K562 (cell line): ENCODE measurements around the gene MRAP2. TPM values are rescaled to one million over a fixed set of nuclear protein-coding genes. Genes with fewer than 3 reads are reported as not detected.

Experiments used
- ATAC-seq: fragments of 200-7000 bp; cut with Tn5 transposase; 3 replicates; pipeline ENCODE4 v1.9.1; 2020; ENCODE audit warnings: moderate library complexity
- BruUV-seq: library from RNA; stranded (reverse); fragments of 400-500 nt; replicated peaks from 2 replicates; lab custom pipeline; 2021; lab: Mats Ljungman, UMichigan
- CTCF ChIA-PET: fragments of 300-600 bp; formaldehyde crosslinking; extraction: SDS; loops from one replicate; lab custom pipeline; 2021; ENCODE audit warnings: low intra/inter-chr PET ratio; lab: Yijun Ruan, JAX
- POLR2A ChIA-PET: fragments of 300-600, 350-650 bp; sonication (Branson Sonifier 250); formaldehyde crosslinking; extraction: SDS; loops from one replicate; lab custom pipeline; 2021; ENCODE audit warnings: antibody characterized with exemption, inconsistent platforms; lab: Yijun Ruan, JAX
- DNase-seq, 4 experiments: peaks; one replicate each; pipeline versions ENCODE4 v3.0.0 to v3.0.0-alpha.2; 2011 to 2018; ENCODE audit warnings: low spot score in 3 of 4, mixed read lengths in 3 of 4; ENCODE audit errors: extremely low read depth in 1 of 4
- FAIRE-seq: peaks from 2 replicates; lab custom pipeline; 2011; peaks lifted over from hg19 to GRCh38; lab: Jason Lieb, UNC
- H2AFZ ChIP-seq: 2 replicates; pipeline ENCODE4 v1.6.0; 2011; ENCODE audit warnings: low read depth, low read length, control low read depth, inconsistent platforms
- H3K27ac ChIP-seq: fragments of 200-600 bp; 3 replicates; pipeline ENCODE4 v1.8.0; 2011; ENCODE audit warnings: low read depth, mild to moderate bottlenecking, control low read depth, inconsistent platforms, low read length, moderate library complexity, mixed read lengths; ENCODE audit errors: extremely low read depth
- H3K27me3 ChIP-seq, 2 experiments: fragments of 300-600 bp in 1 of 2; 2 replicates in 1 of 2; 3 replicates in 1 of 2; pipeline versions ENCODE4 v1.6.0 to v1.8.0; 2011; ENCODE audit warnings: inconsistent platforms in 2 of 2, low read length in 2 of 2, mild to moderate bottlenecking in 1 of 2, mixed read lengths in 1 of 2, moderate library complexity in 1 of 2; ENCODE audit not compliant: control insufficient read depth in 2 of 2, insufficient read depth in 2 of 2
- H3K36me3 ChIP-seq: fragments of 300-600 bp; 3 replicates; pipeline ENCODE4 v1.8.0; 2011; ENCODE audit warnings: mild to moderate bottlenecking, low read length, inconsistent platforms; ENCODE audit not compliant: control insufficient read depth, insufficient read depth
- H3K4me1 ChIP-seq, 2 experiments: fragments of 200-600 bp in 1 of 2; replicated peaks in 1 of 2; 2 replicates in 1 of 2; 3 replicates in 1 of 2; pipeline versions ENCODE4 v1.5.1 to v1.8.0; 2011; ENCODE audit warnings: inconsistent platforms in 2 of 2, low read length in 2 of 2, mild to moderate bottlenecking in 1 of 2, mixed read lengths in 1 of 2, moderate library complexity in 1 of 2; ENCODE audit not compliant: control insufficient read depth in 2 of 2, insufficient read depth in 2 of 2
- H3K4me2 ChIP-seq: 2 replicates; pipeline ENCODE4 v1.6.1; 2011; ENCODE audit warnings: low read length, control low read depth, inconsistent platforms, mixed read lengths; ENCODE audit not compliant: insufficient read depth
- H3K4me3 ChIP-seq: fragments of 200-600 bp; sonication (generic), shearing (Covaris generic); 2 replicates; pipeline ENCODE4 v1.5.1; 2016; ENCODE audit warnings: control low read depth, inconsistent platforms
- H3K79me2 ChIP-seq: fragments of 200-600 bp; 3 replicates; pipeline ENCODE4 v1.8.0; 2011; ENCODE audit warnings: low read length, inconsistent platforms; ENCODE audit not compliant: control insufficient read depth, insufficient read depth
- H3K9ac ChIP-seq, 2 experiments: 2 replicates each; pipeline versions ENCODE4 v1.6.0 to v1.6.1; 2011; ENCODE audit warnings: low read depth in 2 of 2, low read length in 2 of 2, control low read depth in 1 of 2, inconsistent platforms in 1 of 2, mild to moderate bottlenecking in 1 of 2, mixed read lengths in 1 of 2; ENCODE audit not compliant: insufficient read depth in 1 of 2
- H3K9me1 ChIP-seq: one replicate; pipeline ENCODE4 v1.6.0; 2011; ENCODE audit warnings: inconsistent platforms, mild to moderate bottlenecking, low read length, moderate library complexity; ENCODE audit not compliant: control insufficient read depth, insufficient read depth
- H3K9me3 ChIP-seq: replicated peaks from 2 replicates; pipeline ENCODE4 v1.5.1; 2011; ENCODE audit warnings: low read depth, low read length, inconsistent platforms; ENCODE audit not compliant: control insufficient read depth, insufficient read depth
- H4K20me1 ChIP-seq: replicated peaks from 2 replicates; pipeline ENCODE4 v1.6.1; 2011; ENCODE audit warnings: low read length, inconsistent platforms, mixed read lengths; ENCODE audit not compliant: control insufficient read depth, insufficient read depth
- ARID1B ChIP-seq: fragments of 450-650 bp; IDR thresholded peaks from 2 replicates; pipeline ENCODE4 v1.6.1; 2016; ENCODE audit warnings: antibody characterized with exemption, mild to moderate bottlenecking, inconsistent platforms
- CC2D1A ChIP-seq: fragments of 450-650 bp; IDR thresholded peaks from 2 replicates; pipeline ENCODE4 v1.6.1; 2017; ENCODE audit warnings: mild to moderate bottlenecking
- NR2F6 ChIP-seq: fragments of 450-650 bp; formaldehyde crosslinking; IDR thresholded peaks from 2 replicates; pipeline ENCODE4 v1.4.0; 2020; ENCODE audit warnings: mild to moderate bottlenecking
- PML ChIP-seq: IDR thresholded peaks from 2 replicates; pipeline ENCODE4 v1.6.1; 2012; ENCODE audit warnings: low read length, inconsistent platforms
- SMARCE1 ChIP-seq: fragments of 450-650 bp; IDR thresholded peaks from 2 replicates; pipeline ENCODE4 v1.7.1; 2016; ENCODE audit warnings: mild to moderate bottlenecking
- TAL1 ChIP-seq: fragments of 450-650 bp; IDR thresholded peaks from 2 replicates; pipeline ENCODE4 v1.6.1; 2016; ENCODE audit warnings: mild to moderate bottlenecking
- ZNF263 ChIP-seq: sonication (generic); formaldehyde crosslinking; IDR thresholded peaks from 2 replicates; pipeline ENCODE4 v1.8.0; 2022; ENCODE audit warnings: mild to moderate bottlenecking, missing genetic modification reagents, borderline replicate concordance
- ZNF354B ChIP-seq: fragments of 250-450 bp; sonication (Bioruptor Pico); IDR thresholded peaks from 2 replicates; pipeline ENCODE4 v1.4.0; 2020
- ZNF766 ChIP-seq: fragments of 200-800 bp; sonication (Bioruptor generic); conservative IDR thresholded peaks from 2 replicates; pipeline ENCODE4 v1.6.1; 2016; ENCODE audit warnings: missing genetic modification characterization, missing compliant biosample characterization
- WGBS: fragments of 100-300 bp; shearing (Covaris generic); methylation state at CpG from one replicate; pipeline ENCODE4 v1.1.6; 2016; ENCODE audit warnings: low coverage, mixed read lengths; ENCODE audit not compliant: insufficient coverage; ENCODE audit errors: missing lambda C conversion rate; 5-methylcytosine and 5-hydroxymethylcytosine counted together
- in situ Hi-C: fragments of 300-500 bp; cut with MboI; formaldehyde crosslinking; loops from 4 replicates; pipeline ENCODE4 v1.15.0; 2018; ENCODE audit warnings: inconsistent platforms, mixed read lengths
- intact Hi-C: fragments of 100-400 bp; cut with micrococcal nuclease; formaldehyde crosslinking; loops from 2 replicates; pipeline ENCODE4 v1.14.2; 2022
- polyA plus RNA-seq, 8 experiments: library from polyadenylated mRNA; depleted of rRNA in 4 of 8; stranded (reverse) in 5 of 8; unstranded in 3 of 8; fragments of >200 nt; fragmentation: Nextera tagmentation in 2 of 8; fragmentation: Illumina TruSeq in 1 of 8; extraction: Ambion mirVana in 2 of 8; extraction: Trizol in 1 of 8; gene quantifications; 2 replicates each; pipeline versions ENCODE4 v1.2.1 to v1.2.3, GENCODE V29; 2011 to 2014; ENCODE audit warnings: inconsistent platforms in 1 of 8, missing spikeins in 1 of 8
- total RNA-seq, 7 experiments: library from RNA; depleted of rRNA in 6 of 7; stranded (reverse); fragments of >200 nt in 6 of 7; fragmentation: Illumina TruSeq in 2 of 7; extraction: Trizol in 2 of 7; gene quantifications; 2 replicates each; pipeline versions ENCODE4 v1.2.1 to v1.2.3, GENCODE V29; 2011 to 2021; ENCODE audit warnings: low replicate concordance in 1 of 7
- TF ChIP-seq, protein P1 (sequence below): fragments of 150-350 bp; IDR thresholded peaks from 2 replicates; pipeline ENCODE4 v1.6.1; 2014; ENCODE audit warnings: low read depth, mild to moderate bottlenecking, low read length, borderline replicate concordance
- TF ChIP-seq, protein P2 (sequence below), 3 experiments: fragments of 200-800 bp in 1 of 3; fragments of 250-450 bp in 1 of 3; fragments of 450-650 bp in 1 of 3; sonication (Bioruptor Pico) in 1 of 3; sonication (Bioruptor generic) in 1 of 3; formaldehyde crosslinking in 1 of 3; IDR thresholded peaks; 2 replicates each; pipeline versions ENCODE4 v1.6.1 to v1.8.0; 2016 to 2022; ENCODE audit warnings: mild to moderate bottlenecking in 2 of 3, missing genetic modification characterization in 2 of 3, missing compliant biosample characterization in 1 of 3, moderate library complexity in 1 of 3
- TF ChIP-seq, protein P3 (sequence below): sonication (generic); formaldehyde crosslinking; IDR thresholded peaks from 2 replicates; pipeline ENCODE4 v1.9.0; 2022; ENCODE audit warnings: mild to moderate bottlenecking, missing genetic modification reagents
- TF ChIP-seq, protein P4 (sequence below): fragments of 250-450 bp; sonication (Bioruptor Pico); IDR thresholded peaks from 2 replicates; pipeline ENCODE4 v1.5.0; 2021; ENCODE audit warnings: mild to moderate bottlenecking, borderline replicate concordance

Gene MRAP2
- total and polyA plus RNA-seq, 9 of the 15 experiments (the other 6 are each of a cell fraction or from before 2014, with no cell fraction given), result 5.9 to 38.9 (median 9.3) TPM

DNA sequence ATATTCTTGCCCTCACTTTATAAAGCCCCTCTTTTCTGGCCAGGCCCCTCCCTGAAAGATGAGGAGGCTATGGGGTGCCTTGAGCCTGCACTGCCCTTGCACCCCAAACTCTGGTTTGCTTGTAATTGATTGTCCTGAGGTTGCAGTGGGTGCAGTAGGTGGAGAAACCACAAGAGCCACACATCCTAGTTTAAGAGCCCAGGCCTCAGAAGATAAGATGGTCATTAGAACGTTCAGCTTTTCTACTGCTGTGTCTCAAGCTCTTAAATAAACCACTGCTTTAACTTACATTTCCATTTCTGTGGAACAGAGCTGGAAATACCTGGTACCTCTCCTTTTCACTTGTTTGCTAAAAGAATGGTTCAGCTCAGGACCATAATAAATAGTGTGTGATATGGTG lies 9.0 kb downstream of the MRAP2 start:
- H4K20me1 ChIP-seq, result no peaks in the 10 kb centered on the region
- no peaks in the 10 kb centered on the region for H3K79me2 ChIP-seq
- no peak overlapping the region for H3K4me3 ChIP-seq
- no TSS peak for BruUV-seq
- no peaks in the 10 kb centered on the region; the same call in 2 of the 3 replicates for H3K36me3 ChIP-seq
- no peak overlapping the region for H2AFZ ChIP-seq
- in situ Hi-C loops, result no loop called here
- FAIRE-seq (peak; percentile 81), ATAC-seq (peak; percentile 69), DNase-seq (peak in 2 of 4 experiments; percentile 40 to 41)
- H3K9me1 ChIP-seq, result no peaks in the 10 kb centered on the region
- intact Hi-C loops, result no loop called here
- WGBS, result 0% methylated on average over 1 of the region's 1 CpG
- no peak overlapping the region for H3K9ac ChIP-seq
- H3K9me3 ChIP-seq, result peaks cover 7% of the 10 kb centered on the region; the same call in 1 of the 2 replicates
- H3K27ac ChIP-seq, result no peak overlapping the region
- H3K27me3 ChIP-seq, result no peaks in the 10 kb centered on the region; a peak in 1 of 5 replicates
- CTCF ChIA-PET, result no interaction called here
- H3K4me2 ChIP-seq, result no peak overlapping the region
- peaks cover 0 to 7% of the 10 kb centered on the region in 2 experiments; a peak in 2 of 5 replicates for H3K4me1 ChIP-seq
- POLR2A ChIA-PET, result interaction anchor here (1.0 to 1.2 kb wide), 2 partner anchors 9 to 10 kb away, joined by 4 to 7 read pairs; partner anchors contain the start of gene MRAP2
- TF ChIP-seq NR2F6 (CRISPR knock-in tag) (no peak), CC2D1A (no peak), ZNF766 (0 out of 2 replicates have a peak, but pooled peaks have one; percentile 44), TAL1 (no peak), ZNF263 (CRISPR knock-in tag) (no peak), ARID1B (peak; percentile 38; the same call in 1 of the 2 replicates), ZNF354B (no peak), SMARCE1 (no peak), PML (no peak)
- TF ChIP-seq, protein P1, sequence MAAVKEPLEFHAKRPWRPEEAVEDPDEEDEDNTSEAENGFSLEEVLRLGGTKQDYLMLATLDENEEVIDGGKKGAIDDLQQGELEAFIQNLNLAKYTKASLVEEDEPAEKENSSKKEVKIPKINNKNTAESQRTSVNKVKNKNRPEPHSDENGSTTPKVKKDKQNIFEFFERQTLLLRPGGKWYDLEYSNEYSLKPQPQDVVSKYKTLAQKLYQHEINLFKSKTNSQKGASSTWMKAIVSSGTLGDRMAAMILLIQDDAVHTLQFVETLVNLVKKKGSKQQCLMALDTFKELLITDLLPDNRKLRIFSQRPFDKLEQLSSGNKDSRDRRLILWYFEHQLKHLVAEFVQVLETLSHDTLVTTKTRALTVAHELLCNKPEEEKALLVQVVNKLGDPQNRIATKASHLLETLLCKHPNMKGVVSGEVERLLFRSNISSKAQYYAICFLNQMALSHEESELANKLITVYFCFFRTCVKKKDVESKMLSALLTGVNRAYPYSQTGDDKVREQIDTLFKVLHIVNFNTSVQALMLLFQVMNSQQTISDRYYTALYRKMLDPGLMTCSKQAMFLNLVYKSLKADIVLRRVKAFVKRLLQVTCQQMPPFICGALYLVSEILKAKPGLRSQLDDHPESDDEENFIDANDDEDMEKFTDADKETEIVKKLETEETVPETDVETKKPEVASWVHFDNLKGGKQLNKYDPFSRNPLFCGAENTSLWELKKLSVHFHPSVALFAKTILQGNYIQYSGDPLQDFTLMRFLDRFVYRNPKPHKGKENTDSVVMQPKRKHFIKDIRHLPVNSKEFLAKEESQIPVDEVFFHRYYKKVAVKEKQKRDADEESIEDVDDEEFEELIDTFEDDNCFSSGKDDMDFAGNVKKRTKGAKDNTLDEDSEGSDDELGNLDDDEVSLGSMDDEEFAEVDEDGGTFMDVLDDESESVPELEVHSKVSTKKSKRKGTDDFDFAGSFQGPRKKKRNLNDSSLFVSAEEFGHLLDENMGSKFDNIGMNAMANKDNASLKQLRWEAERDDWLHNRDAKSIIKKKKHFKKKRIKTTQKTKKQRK, result no peak
- TF ChIP-seq, protein P2, sequence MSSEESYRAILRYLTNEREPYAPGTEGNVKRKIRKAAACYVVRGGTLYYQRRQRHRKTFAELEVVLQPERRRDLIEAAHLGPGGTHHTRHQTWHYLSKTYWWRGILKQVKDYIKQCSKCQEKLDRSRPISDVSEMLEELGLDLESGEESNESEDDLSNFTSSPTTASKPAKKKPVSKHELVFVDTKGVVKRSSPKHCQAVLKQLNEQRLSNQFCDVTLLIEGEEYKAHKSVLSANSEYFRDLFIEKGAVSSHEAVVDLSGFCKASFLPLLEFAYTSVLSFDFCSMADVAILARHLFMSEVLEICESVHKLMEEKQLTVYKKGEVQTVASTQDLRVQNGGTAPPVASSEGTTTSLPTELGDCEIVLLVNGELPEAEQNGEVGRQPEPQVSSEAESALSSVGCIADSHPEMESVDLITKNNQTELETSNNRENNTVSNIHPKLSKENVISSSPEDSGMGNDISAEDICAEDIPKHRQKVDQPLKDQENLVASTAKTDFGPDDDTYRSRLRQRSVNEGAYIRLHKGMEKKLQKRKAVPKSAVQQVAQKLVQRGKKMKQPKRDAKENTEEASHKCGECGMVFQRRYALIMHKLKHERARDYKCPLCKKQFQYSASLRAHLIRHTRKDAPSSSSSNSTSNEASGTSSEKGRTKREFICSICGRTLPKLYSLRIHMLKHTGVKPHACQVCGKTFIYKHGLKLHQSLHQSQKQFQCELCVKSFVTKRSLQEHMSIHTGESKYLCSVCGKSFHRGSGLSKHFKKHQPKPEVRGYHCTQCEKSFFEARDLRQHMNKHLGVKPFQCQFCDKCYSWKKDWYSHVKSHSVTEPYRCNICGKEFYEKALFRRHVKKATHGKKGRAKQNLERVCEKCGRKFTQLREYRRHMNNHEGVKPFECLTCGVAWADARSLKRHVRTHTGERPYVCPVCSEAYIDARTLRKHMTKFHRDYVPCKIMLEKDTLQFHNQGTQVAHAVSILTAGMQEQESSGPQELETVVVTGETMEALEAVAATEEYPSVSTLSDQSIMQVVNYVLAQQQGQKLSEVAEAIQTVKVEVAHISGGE (CRISPR knock-in tag; IDR thresholded peaks at IDR 0.05), result no peak
- TF ChIP-seq, protein P3, sequence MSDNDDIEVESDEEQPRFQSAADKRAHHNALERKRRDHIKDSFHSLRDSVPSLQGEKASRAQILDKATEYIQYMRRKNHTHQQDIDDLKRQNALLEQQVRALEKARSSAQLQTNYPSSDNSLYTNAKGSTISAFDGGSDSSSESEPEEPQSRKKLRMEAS (CRISPR knock-in tag), result no peak
- TF ChIP-seq, protein P4, sequence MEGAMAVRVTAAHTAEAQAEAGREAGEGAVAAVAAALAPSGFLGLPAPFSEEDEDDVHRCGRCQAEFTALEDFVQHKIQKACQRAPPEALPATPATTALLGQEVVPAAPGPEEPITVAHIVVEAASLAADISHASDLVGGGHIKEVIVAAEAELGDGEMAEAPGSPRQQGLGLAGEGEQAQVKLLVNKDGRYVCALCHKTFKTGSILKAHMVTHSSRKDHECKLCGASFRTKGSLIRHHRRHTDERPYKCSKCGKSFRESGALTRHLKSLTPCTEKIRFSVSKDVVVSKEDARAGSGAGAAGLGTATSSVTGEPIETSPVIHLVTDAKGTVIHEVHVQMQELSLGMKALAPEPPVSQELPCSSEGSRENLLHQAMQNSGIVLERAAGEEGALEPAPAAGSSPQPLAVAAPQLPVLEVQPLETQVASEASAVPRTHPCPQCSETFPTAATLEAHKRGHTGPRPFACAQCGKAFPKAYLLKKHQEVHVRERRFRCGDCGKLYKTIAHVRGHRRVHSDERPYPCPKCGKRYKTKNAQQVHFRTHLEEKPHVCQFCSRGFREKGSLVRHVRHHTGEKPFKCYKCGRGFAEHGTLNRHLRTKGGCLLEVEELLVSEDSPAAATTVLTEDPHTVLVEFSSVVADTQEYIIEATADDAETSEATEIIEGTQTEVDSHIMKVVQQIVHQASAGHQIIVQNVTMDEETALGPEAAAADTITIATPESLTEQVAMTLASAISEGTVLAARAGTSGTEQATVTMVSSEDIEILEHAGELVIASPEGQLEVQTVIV (CRISPR knock-in tag), result no peak
